ENCODE data around the gene HHIPL1.

The HHIPL1 gene

GRCh38 chr14:99596772-99597171, 48.2 kb upstream of the HHIPL1 start:
- TF ChIP-seq REST (IDR thresholded peaks at IDR 0.05; ENCODE audit: insufficient replicate concordance, low read depth) (no peak), POLR2AphosphoS5 (IDR thresholded peaks at IDR 0.05; ENCODE audit: low read depth) (no peak)
- DNase-seq (ENCODE audit: low read depth in 1 of 2, low spot score in 1 of 2) = no peak
- Histone ChIP-seq H3K27ac (replicated peaks) (no peak overlapping the region), H3K27me3 (ENCODE audit: insufficient read depth, poor library complexity, severe bottlenecking) (peaks cover 8% of the 10 kb centered on the region), H3K4me3 (replicated peaks; ENCODE audit: insufficient read depth, low read length) (no peak overlapping the region)

- no peak for DNase-seq (ENCODE audit: low read depth in 1 of 2, low spot score in 1 of 2)
- peaks cover 20% of the 10 kb centered on the region for H3K27me3 ChIP-seq (ENCODE audit: insufficient read depth, poor library complexity, severe bottlenecking)
- H3K27ac ChIP-seq (replicated peaks) = no peak overlapping the region
- H3K4me3 ChIP-seq (replicated peaks; ENCODE audit: insufficient read depth, low read length) = no peak overlapping the region
- TF ChIP-seq POLR2AphosphoS5 (IDR thresholded peaks at IDR 0.05; ENCODE audit: low read depth) = no peak
- TF ChIP-seq SPI1 (IDR thresholded peaks at IDR 0.05; ENCODE audit: borderline replicate concordance, low read depth) = no peak
- TF ChIP-seq REST (IDR thresholded peaks at IDR 0.05; ENCODE audit: insufficient replicate concordance, low read depth) = no peak
- no peak for TF ChIP-seq CTCF (IDR thresholded peaks at IDR 0.05; ENCODE audit: insufficient read depth, low read length)
- no peak for TF ChIP-seq GABPA (IDR thresholded peaks at IDR 0.05; ENCODE audit: low read depth)
These were observed 46.9 kb upstream of the HHIPL1 start for GRCh38 chr14:99597911-99598600.

- H3K27me3 ChIP-seq (ENCODE audit: insufficient read depth, poor library complexity, severe bottlenecking) = peaks cover 20% of the 10 kb centered on the region
- TF ChIP-seq REST (IDR thresholded peaks at IDR 0.05; ENCODE audit: insufficient replicate concordance, low read depth) (no peak), GABPA (IDR thresholded peaks at IDR 0.05; ENCODE audit: low read depth) (no peak), SPI1 (IDR thresholded peaks at IDR 0.05; ENCODE audit: borderline replicate concordance, low read depth) (no peak), CTCF (IDR thresholded peaks at IDR 0.05; ENCODE audit: insufficient read depth, low read length) (no peak), POLR2AphosphoS5 (IDR thresholded peaks at IDR 0.05; ENCODE audit: low read depth) (no peak)
- H3K27ac ChIP-seq (replicated peaks) = no peak overlapping the region
- DNase-seq (ENCODE audit: low read depth in 1 of 2, low spot score in 1 of 2) = no peak
- H3K4me3 ChIP-seq (replicated peaks; ENCODE audit: insufficient read depth, low read length) = no peak overlapping the region
These were observed 46.2 kb upstream of the HHIPL1 start for GRCh38 chr14:99598774-99599173.
